H9 (cell line): ENCODE results near the gene KCTD1. TPM values are rescaled to one million over a fixed set of nuclear protein-coding genes. Genes with fewer than 3 reads are reported as not detected.

Source experiments
- DNase-seq: peaks from one replicate; pipeline ENCODE4 v3.0.0-alpha.2; 2017
- H2AFZ ChIP-seq: one replicate; pipeline ENCODE4 v1.6.1; 2013; ENCODE audit warnings: mild to moderate bottlenecking, low read length, control low read depth, moderate library complexity
- H2AK5ac ChIP-seq: 2 replicates; pipeline ENCODE4 v1.6.1; 2013; ENCODE audit warnings: low read length, control low read depth, mixed read lengths; ENCODE audit not compliant: insufficient read length
- H2BK120ac ChIP-seq: one replicate; pipeline ENCODE4 v1.6.1; 2013; ENCODE audit warnings: low read depth, mild to moderate bottlenecking, low read length, control low read depth, inconsistent platforms; ENCODE audit not compliant: poor library complexity, severe bottlenecking
- H2BK12ac ChIP-seq: 2 replicates; pipeline ENCODE4 v1.6.1; 2013; ENCODE audit warnings: low read length, control low read depth, mixed read lengths, low read depth; ENCODE audit not compliant: insufficient read length
- H2BK15ac ChIP-seq: 2 replicates; pipeline ENCODE4 v1.6.1; 2013; ENCODE audit warnings: low read depth, low read length, control low read depth
- H2BK20ac ChIP-seq: one replicate; pipeline ENCODE4 v1.6.1; 2013; ENCODE audit warnings: low read depth, mild to moderate bottlenecking, low read length, control low read depth, inconsistent platforms; ENCODE audit not compliant: poor library complexity, severe bottlenecking
- H2BK5ac ChIP-seq: 2 replicates; pipeline ENCODE4 v1.6.1; 2013; ENCODE audit warnings: low read length, control low read depth, mixed read lengths; ENCODE audit not compliant: insufficient read length
- H3K14ac ChIP-seq: 2 replicates; pipeline ENCODE4 v1.6.1; 2013; ENCODE audit warnings: low read length, control low read depth; ENCODE audit not compliant: insufficient read depth
- H3K18ac ChIP-seq: 2 replicates; pipeline ENCODE4 v1.6.1; 2013; ENCODE audit warnings: low read depth, mild to moderate bottlenecking, mixed read lengths, low read length, control low read depth; ENCODE audit not compliant: insufficient read length
- H3K23ac ChIP-seq: 2 replicates; pipeline ENCODE4 v1.6.1; 2013; ENCODE audit warnings: low read length, control low read depth, mixed read lengths, low read depth; ENCODE audit not compliant: insufficient read length
- H3K23me2 ChIP-seq: 2 replicates; pipeline ENCODE4 v1.6.1; 2013; ENCODE audit warnings: low read depth, mild to moderate bottlenecking, mixed read lengths, low read length, control low read depth; ENCODE audit not compliant: insufficient read length, poor library complexity, severe bottlenecking
- H3K27ac ChIP-seq: 2 replicates; pipeline ENCODE4 v1.5.1; 2013; ENCODE audit warnings: low read length, control low read depth, mixed read lengths, low read depth; ENCODE audit not compliant: insufficient read length
- H3K27me3 ChIP-seq: 2 replicates; pipeline ENCODE4 v1.6.1; 2013; ENCODE audit warnings: low read length, control low read depth, inconsistent platforms; ENCODE audit not compliant: insufficient read depth
- H3K4ac ChIP-seq: 2 replicates; pipeline ENCODE4 v1.6.1; 2013; ENCODE audit warnings: low read depth, mild to moderate bottlenecking, control low read depth, inconsistent platforms, low read length, moderate library complexity
- H3K4me1 ChIP-seq: 2 replicates; pipeline ENCODE4 v1.6.1; 2013; ENCODE audit warnings: low read length, control low read depth, inconsistent platforms; ENCODE audit not compliant: insufficient read depth
- H3K4me2 ChIP-seq: 2 replicates; pipeline ENCODE4 v1.6.1; 2013; ENCODE audit warnings: low read length, control low read depth, mixed read lengths; ENCODE audit not compliant: insufficient read length, insufficient read depth
- H3K56ac ChIP-seq: 2 replicates; pipeline ENCODE4 v1.6.1; 2013; ENCODE audit warnings: low read depth, mild to moderate bottlenecking, mixed read lengths, low read length, control low read depth; ENCODE audit not compliant: insufficient read length
- H3K79me1 ChIP-seq: 2 replicates; pipeline ENCODE4 v1.6.1; 2013; ENCODE audit warnings: low read depth, mild to moderate bottlenecking, moderate library complexity, low read length, control low read depth, inconsistent platforms; ENCODE audit not compliant: insufficient read depth, poor library complexity, severe bottlenecking
- H3K79me2 ChIP-seq: 2 replicates; pipeline ENCODE4 v1.6.1; 2013; ENCODE audit warnings: low read length, control low read depth, inconsistent platforms; ENCODE audit not compliant: insufficient read depth
- H3K9ac ChIP-seq: 2 replicates; pipeline ENCODE4 v1.6.1; 2013; ENCODE audit warnings: low read length, control low read depth, mixed read lengths; ENCODE audit not compliant: insufficient read length; ENCODE audit errors: extremely low read depth
- H3K9me3 ChIP-seq: one replicate; pipeline ENCODE4 v1.6.1; 2013; ENCODE audit warnings: low read depth, low read length, inconsistent platforms; ENCODE audit not compliant: control insufficient read depth
- H3T11ph ChIP-seq: one replicate; pipeline ENCODE4 v1.6.1; 2013; ENCODE audit warnings: mild to moderate bottlenecking, low read length, control low read depth, inconsistent platforms
- H4K20me1 ChIP-seq: one replicate; pipeline ENCODE4 v1.6.1; 2013; ENCODE audit not compliant: control insufficient read depth, insufficient read length, insufficient read depth
- H4K5ac ChIP-seq: 2 replicates; pipeline ENCODE4 v1.6.1; 2013; ENCODE audit warnings: low read depth, mild to moderate bottlenecking, mixed read lengths, low read length, control low read depth; ENCODE audit not compliant: insufficient read length
- H4K8ac ChIP-seq: replicated peaks from 2 replicates; pipeline ENCODE4 v1.6.1; 2013; ENCODE audit warnings: low read length, control low read depth, mixed read lengths, low read depth; ENCODE audit not compliant: insufficient read length
- H4K91ac ChIP-seq: 2 replicates; pipeline ENCODE4 v1.6.1; 2013; ENCODE audit warnings: low read depth, mild to moderate bottlenecking, moderate library complexity, mixed read lengths, low read length, control low read depth; ENCODE audit not compliant: insufficient read length
- H3K27ac Mint-ChIP-seq, 3 experiments: 2 replicates in 2 of 3; 3 replicates in 1 of 3; pipeline ENCODE4 v1.8.0; 2020 to 2021; ENCODE audit warnings: mixed read lengths in 3 of 3, mild to moderate bottlenecking in 1 of 3, moderate library complexity in 1 of 3
- H3K27me3 Mint-ChIP-seq: 2 replicates; pipeline ENCODE4 v1.8.0; 2021; ENCODE audit warnings: low read depth, mild to moderate bottlenecking, moderate library complexity, mixed read lengths
- H3K36me3 Mint-ChIP-seq, 3 experiments: 2 replicates in 2 of 3; 3 replicates in 1 of 3; pipeline ENCODE4 v1.8.0; 2020 to 2021; ENCODE audit warnings: low read depth in 3 of 3, mixed read lengths in 3 of 3; ENCODE audit not compliant: insufficient read depth in 1 of 3
- H3K4me1 Mint-ChIP-seq, 2 experiments: 2 replicates each; pipeline ENCODE4 v1.8.0; 2020; ENCODE audit warnings: mixed read lengths in 2 of 2
- H3K4me3 Mint-ChIP-seq, 2 experiments: 2 replicates in 1 of 2; 3 replicates in 1 of 2; pipeline ENCODE4 v1.8.0; 2020 to 2021; ENCODE audit warnings: mild to moderate bottlenecking in 2 of 2, mixed read lengths in 2 of 2, moderate library complexity in 1 of 2
- H3K9me3 Mint-ChIP-seq, 2 experiments: 2 replicates in 1 of 2; 3 replicates in 1 of 2; pipeline ENCODE4 v1.8.0; 2020; ENCODE audit warnings: mild to moderate bottlenecking in 2 of 2, mixed read lengths in 2 of 2, moderate library complexity in 1 of 2
- CTCF ChIP-seq: fragments of 200-600 bp; sonication (generic); conservative IDR thresholded peaks from 3 replicates; pipeline ENCODE4 v1.8.0; 2021; ENCODE audit warnings: antibody characterized with exemption, mild to moderate bottlenecking
- WGBS: extraction: QIAGEN DNeasy Blood & Tissue Kit; methylation state at CpG from one replicate; pipeline ENCODE4 v1.1.7; 2013; ENCODE audit warnings: missing lambda C conversion rate, low lambda C conversion rate, mixed read lengths; ENCODE audit not compliant: insufficient read length; ENCODE audit errors: extremely low coverage; 5-methylcytosine and 5-hydroxymethylcytosine counted together
- total RNA-seq: library from RNA; stranded (reverse); gene quantifications from 2 replicates; pipeline ENCODE4 v1.2.1, GENCODE V29; 2021

KCTD1 gene
- total RNA-seq, 1 experiment from 2014 or later: 10.8 TPM

- Histone ChIP-seq H4K5ac (no peak overlapping the region), H2AK5ac (no peak overlapping the region), H2BK12ac (no peak overlapping the region), H3K23ac (no peak overlapping the region), H3K79me1 (no peaks in the 10 kb centered on the region), H2AFZ (no peak overlapping the region), H3K4me2 (peak overlapping the region; percentile 69), H2BK15ac (no peak overlapping the region), H2BK20ac (no peak overlapping the region), H3K18ac (no peak overlapping the region), H4K8ac (no peak overlapping the region), H4K20me1 (peaks cover 2% of the 10 kb centered on the region), H3K79me2 (no peaks in the 10 kb centered on the region), H3K9me3 (no peaks in the 10 kb centered on the region), H2BK5ac (no peak overlapping the region), H3K56ac (no peak overlapping the region), H3K4me1 (no peaks in the 10 kb centered on the region), H4K91ac (no peak overlapping the region), H3K27me3 (peaks cover 41% of the 10 kb centered on the region), H3K4ac (no peak overlapping the region), H3K27ac (no peak overlapping the region), H3T11ph (no peak overlapping the region), H3K9ac (no peak overlapping the region), H3K23me2 (peaks cover 27% of the 10 kb centered on the region), H2BK120ac (no peak overlapping the region), H3K14ac (no peak overlapping the region)
- peak overlapping the region; percentile 48 to 76 for H3K4me3 Mint-ChIP-seq
- WGBS: no CpG with 5 or more reads among the region's 28 CpGs
- TF ChIP-seq CTCF: no peak
- H3K9me3 Mint-ChIP-seq: no peaks in the 10 kb centered on the region
- peak; percentile 55 for DNase-seq
- H3K36me3 Mint-ChIP-seq: peaks cover 0 to 3% (median 0%) of the 10 kb centered on the region in 3 experiments; a peak in 1 of 7 replicates
- peaks cover 77% of the 10 kb centered on the region for H3K27me3 Mint-ChIP-seq
- H3K4me1 Mint-ChIP-seq: peaks cover 18 to 35% of the 10 kb centered on the region in 2 experiments
- H3K27ac Mint-ChIP-seq: no peak overlapping the region
Measured at GRCh38 chr18:26550998-26551694, 2.8 kb upstream of the KCTD1 start.
